Esophagus (tissue), 2 donors: ENCODE data around the gene SMCO4. TPM values are rescaled to one million over a fixed set of nuclear protein-coding genes. Genes with fewer than 3 reads are reported as not detected.
A peak's percentile ranks its signal among the peaks of the same experiment; 100 is the strongest.
"Not testable (repeated sequence)": the region's sequence is repeated elsewhere in the genome, so short reads cannot be mapped to it uniquely, and the experiment has no call there.

Experiments used
- H3K27ac ChIP-seq, 2 donors: one replicate each; pipeline ENCODE4 v1.5.1; 2013; ENCODE audit warnings: low read depth in 2 of 2, mild to moderate bottlenecking in 2 of 2, inconsistent platforms in 1 of 2, low read length in 1 of 2, moderate library complexity in 1 of 2
- H3K27me3 ChIP-seq, 2 donors: one replicate each; pipeline ENCODE4 v1.6.1; 2013; ENCODE audit warnings: low read length in 2 of 2, control low read depth in 1 of 2, mild to moderate bottlenecking in 1 of 2; ENCODE audit not compliant: insufficient read depth in 2 of 2, control insufficient read depth in 1 of 2
- H3K36me3 ChIP-seq, 2 donors: one replicate each; pipeline ENCODE4 v1.6.1; 2013; ENCODE audit warnings: low read length in 1 of 2; ENCODE audit not compliant: control insufficient read depth in 2 of 2, insufficient read depth in 2 of 2
- H3K4me1 ChIP-seq, 2 donors: one replicate each; pipeline ENCODE4 v1.6.1; 2013; ENCODE audit warnings: low read length in 1 of 2; ENCODE audit not compliant: control insufficient read depth in 2 of 2, insufficient read depth in 2 of 2
- H3K4me3 ChIP-seq, 2 donors: one replicate each; pipeline ENCODE4 v1.5.1; 2013; ENCODE audit warnings: low read length in 2 of 2, mild to moderate bottlenecking in 2 of 2, low read depth in 1 of 2, moderate library complexity in 1 of 2
- H3K9me3 ChIP-seq, 2 donors: one replicate each; pipeline ENCODE4 v1.6.1; 2013; ENCODE audit warnings: mild to moderate bottlenecking in 2 of 2, low read depth in 1 of 2, low read length in 1 of 2, moderate library complexity in 1 of 2; ENCODE audit not compliant: control insufficient read depth in 2 of 2, insufficient read depth in 1 of 2
- WGBS, 2 donors: extraction: QIAGEN DNeasy Blood & Tissue Kit; methylation state at CpG; one replicate each; pipeline ENCODE4 v1.1.7; 2013; 5-methylcytosine and 5-hydroxymethylcytosine counted together
- polyA plus RNA-seq, 2 donors: library from polyadenylated mRNA; stranded (reverse); fragments of 200-250 nt; gene quantifications; one replicate each; pipeline ENCODE4 v1.2.3, GENCODE V29; 2013
- donor health status: healthy with polysubstance abuse.
- donor health status: Bipolar disorder and iron deficiency.

SMCO4 gene
- 10 to 100 TPM in 1 of 2 donors, 1 to 10 TPM in 1; 7.9 to 14.2 TPM for polyA plus RNA-seq

- Histone ChIP-seq H3K4me3 (peak within 1 kb of the TSS; percentile 63 to 67), H3K9me3 (no peaks in the 10 kb centered on the region), H3K36me3 (no peaks in the 10 kb centered on the region), H3K4me1 (peaks cover 0 to 6% of the 10 kb centered on the region in 2 donors), H3K27me3 (no peaks in the 10 kb centered on the region), H3K27ac (peak within 1 kb of the TSS; percentile 67 to 69)
- 2 to 7% methylated on average over 40 to 59 of the region's 59 CpGs for WGBS, 2 donors
Observed at GRCh38 chr11:93543292-93543977, at the start of gene SMCO4. SMCO4 (minus strand) TSS chr11:93543391; CDS start chr11:93479189, 64,202 bp downstream.

- no peaks in the 10 kb centered on the region for H3K4me1 ChIP-seq
- H3K27me3 ChIP-seq = no peaks in the 10 kb centered on the region
- no peak overlapping the region for H3K27ac ChIP-seq
- H3K36me3 ChIP-seq = no peaks in the 10 kb centered on the region
- no peak overlapping the region for H3K4me3 ChIP-seq
- WGBS, 2 donors = 80% methylated on average over 6 of the region's 6 CpGs
- H3K9me3 ChIP-seq = no peaks in the 10 kb centered on the region
Observed at GRCh38 chr11:93591247-93591898, 48.2 kb upstream of the SMCO4 start.

GRCh38 chr11:93589347-93589746 lies 46.2 kb upstream of the SMCO4 start:
- no peak overlapping the region for H3K27ac ChIP-seq
- WGBS, 2 donors = 80 to 94% methylated on average over 1 of the region's 1 CpG
- peaks cover 0 to 3% of the 10 kb centered on the region in 2 donors for H3K4me1 ChIP-seq

GRCh38 chr11:93587858-93588581 lies 44.8 kb upstream of the SMCO4 start:
- Histone ChIP-seq H3K4me3 (no peak overlapping the region), H3K36me3 (no peaks in the 10 kb centered on the region), H3K27me3 (no peaks in the 10 kb centered on the region), H3K4me1 (peaks cover 0 to 3% of the 10 kb centered on the region in 2 donors), H3K9me3 (no peaks in the 10 kb centered on the region), H3K27ac (no peak overlapping the region)
- WGBS, 2 donors = 60 to 63% methylated on average over 8 of the region's 8 CpGs

More at GRCh38 chr11:93589347-93589746, 46.2 kb upstream of the SMCO4 start:
- no peaks in the 10 kb centered on the region for H3K27me3 ChIP-seq
- H3K36me3 ChIP-seq = no peaks in the 10 kb centered on the region
- no peak overlapping the region for H3K4me3 ChIP-seq
- H3K9me3 ChIP-seq = no peaks in the 10 kb centered on the region

- H3K9me3 ChIP-seq, H3K27me3 ChIP-seq, H3K27ac ChIP-seq, H3K4me3 ChIP-seq, H3K36me3 ChIP-seq, H3K4me1 ChIP-seq: not testable (repeated sequence)
- 87 to 90% methylated on average over 1 of the region's 1 CpG for WGBS, 2 donors
Observed at GRCh38 chr11:93587425-93587824, 44.2 kb upstream of the SMCO4 start.

- no peaks in the 10 kb centered on the region for H3K27me3 ChIP-seq
- no peak overlapping the region for H3K4me3 ChIP-seq
- no peaks in the 10 kb centered on the region for H3K9me3 ChIP-seq
- H3K27ac ChIP-seq = no peak overlapping the region
- H3K36me3 ChIP-seq = no peaks in the 10 kb centered on the region
- peaks cover 0 to 3% of the 10 kb centered on the region in 2 donors for H3K4me1 ChIP-seq
Observed at GRCh38 chr11:93585758-93586157, 42.6 kb upstream of the SMCO4 start.

- Histone ChIP-seq H3K4me3 (no peak overlapping the region), H3K36me3 (no peaks in the 10 kb centered on the region), H3K4me1 (peaks cover 0 to 3% of the 10 kb centered on the region in 2 donors), H3K27me3 (no peaks in the 10 kb centered on the region), H3K27ac (no peak overlapping the region), H3K9me3 (no peaks in the 10 kb centered on the region)
Observed at GRCh38 chr11:93583490-93583889, 40.3 kb upstream of the SMCO4 start.

- Histone ChIP-seq H3K4me1 (no peaks in the 10 kb centered on the region), H3K27me3 (no peaks in the 10 kb centered on the region), H3K36me3 (no peaks in the 10 kb centered on the region), H3K4me3 (no peak overlapping the region), H3K27ac (no peak overlapping the region), H3K9me3 (no peaks in the 10 kb centered on the region)
- 88 to 92% methylated on average over 2 of the region's 2 CpGs for WGBS, 2 donors
Observed at GRCh38 chr11:93579187-93579751, 36.1 kb upstream of the SMCO4 start.

GRCh38 chr11:93577286-93577685 lies 34.1 kb upstream of the SMCO4 start:
- Histone ChIP-seq H3K36me3 (no peaks in the 10 kb centered on the region), H3K27me3 (no peaks in the 10 kb centered on the region), H3K4me1 (no peaks in the 10 kb centered on the region), H3K9me3 (no peaks in the 10 kb centered on the region), H3K4me3 (no peak overlapping the region), H3K27ac (no peak overlapping the region)
- 83 to 100% methylated on average over 1 of the region's 1 CpG for WGBS, 2 donors
